Stimulated activated naive B cell treated with anti-CD40 and anti-IgM and Interleukin-4, amounts not matched to agents 10 μg/mL and 1 μg/mL and 100 μg/mL, for 72 hours (primary cell): ENCODE data around the gene TAS1R3.
"Not testable (repeated sequence)": the region's sequence is repeated elsewhere in the genome, so short reads cannot be mapped to it uniquely, and the experiment has no call there.

ENCODE experiments used
- ATAC-seq, 2 donors: fragments of 150-1000 bp; cut with Tn5 transposase; replicated peaks; 2 replicates each; pipeline ENCODE4 v1.10.0; 2021; ENCODE audit warnings: moderate library complexity in 1 of 2
- DNase-seq: peaks from one replicate; pipeline ENCODE4 v3.0.0; 2021
- H3K27ac Mint-ChIP-seq: one replicate; pipeline ENCODE4 v1.8.0; 2022; ENCODE audit warnings: mild to moderate bottlenecking, mixed read lengths
- H3K27me3 Mint-ChIP-seq, 2 donors: one replicate each; pipeline ENCODE4 v1.8.0; 2022; ENCODE audit warnings: mixed read lengths in 2 of 2
- H3K36me3 Mint-ChIP-seq, 2 donors: one replicate each; pipeline ENCODE4 v1.8.0; 2022; ENCODE audit warnings: mixed read lengths in 2 of 2, mild to moderate bottlenecking in 1 of 2
- H3K4me1 Mint-ChIP-seq, 2 donors: one replicate each; pipeline ENCODE4 v1.8.0; 2022; ENCODE audit warnings: mixed read lengths in 2 of 2, mild to moderate bottlenecking in 1 of 2
- H3K4me3 Mint-ChIP-seq, 2 donors: one replicate each; pipeline ENCODE4 v1.8.0; 2022; ENCODE audit warnings: mild to moderate bottlenecking in 2 of 2, mixed read lengths in 2 of 2, moderate library complexity in 1 of 2
- H3K9me3 Mint-ChIP-seq, 2 donors: one replicate each; pipeline ENCODE4 v1.8.0; 2022; ENCODE audit warnings: mixed read lengths in 2 of 2, mild to moderate bottlenecking in 1 of 2

Gene TAS1R3

DNA sequence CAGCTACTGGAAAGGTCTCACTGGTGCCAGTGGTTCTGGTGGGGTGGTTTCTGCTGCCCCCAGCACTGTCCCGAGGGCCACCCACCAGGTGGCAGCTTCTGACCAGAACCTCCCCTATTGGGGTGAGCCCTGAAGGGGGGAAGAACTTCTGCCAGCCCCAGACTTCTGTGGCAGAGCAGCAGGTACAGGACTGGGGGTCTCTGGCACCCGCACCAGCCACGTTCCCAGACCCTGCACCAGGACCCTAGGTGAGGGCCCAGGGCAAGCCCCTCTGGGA is 21.0 kb upstream of the TAS1R3 start:
- H3K36me3 Mint-ChIP-seq: peaks cover 12 to 21% of the 10 kb centered on the region in 2 donors
- ATAC-seq (no peak), DNase-seq (no peak)
- peak overlapping the region; percentile 31 for H3K27ac Mint-ChIP-seq
- peak overlapping the region; percentile 85 to 89 for H3K4me3 Mint-ChIP-seq
- no peaks in the 10 kb centered on the region for H3K9me3 Mint-ChIP-seq
- no peaks in the 10 kb centered on the region for H3K27me3 Mint-ChIP-seq
- H3K4me1 Mint-ChIP-seq: peaks cover 24 to 38% of the 10 kb centered on the region in 2 donors

DNA sequence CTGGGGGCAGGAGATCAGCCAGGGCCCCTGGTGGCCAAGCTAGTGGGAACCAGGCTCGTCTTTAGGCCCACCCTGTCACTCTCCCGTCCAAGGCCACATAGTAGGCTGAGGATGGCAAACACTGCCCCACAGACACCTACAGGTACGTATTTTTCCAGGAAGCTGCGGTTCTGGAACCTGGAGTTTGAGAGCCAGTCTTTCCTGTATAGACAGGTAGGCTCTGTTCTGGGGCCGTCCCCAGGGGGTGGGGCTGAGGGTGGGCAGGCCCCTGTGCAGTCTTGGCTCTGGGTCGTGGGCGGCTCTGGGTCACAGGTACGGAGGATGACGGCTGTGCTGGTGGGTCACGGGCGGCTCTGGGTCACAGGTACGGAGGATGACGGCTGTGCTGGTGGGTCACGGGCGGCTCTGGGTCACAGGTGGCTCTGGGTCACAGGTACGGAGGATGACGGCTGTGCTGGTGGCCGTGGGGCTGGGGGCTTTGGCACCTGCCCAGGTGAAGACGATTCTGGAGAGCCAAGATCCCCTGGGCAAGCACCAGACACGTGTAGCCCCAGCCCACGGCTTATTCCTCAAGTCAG is 20.5 kb upstream of the TAS1R3 start:
- DNase-seq (no peak), ATAC-seq (no peak)
- Mint-ChIP-seq H3K27me3 (no peaks in the 10 kb centered on the region), H3K4me1 (peaks cover 23 to 32% of the 10 kb centered on the region in 2 donors), H3K36me3 (peaks cover 14 to 22% of the 10 kb centered on the region in 2 donors), H3K27ac (no peak overlapping the region), H3K4me3 (peak overlapping the region; percentile 13 to 89), H3K9me3 (no peaks in the 10 kb centered on the region)

- H3K4me1 Mint-ChIP-seq: peaks cover 16 to 24% of the 10 kb centered on the region in 2 donors
These were observed 19.7 kb upstream of the TAS1R3 start for GRCh38 chr1:1311107-1312104.

DNA sequence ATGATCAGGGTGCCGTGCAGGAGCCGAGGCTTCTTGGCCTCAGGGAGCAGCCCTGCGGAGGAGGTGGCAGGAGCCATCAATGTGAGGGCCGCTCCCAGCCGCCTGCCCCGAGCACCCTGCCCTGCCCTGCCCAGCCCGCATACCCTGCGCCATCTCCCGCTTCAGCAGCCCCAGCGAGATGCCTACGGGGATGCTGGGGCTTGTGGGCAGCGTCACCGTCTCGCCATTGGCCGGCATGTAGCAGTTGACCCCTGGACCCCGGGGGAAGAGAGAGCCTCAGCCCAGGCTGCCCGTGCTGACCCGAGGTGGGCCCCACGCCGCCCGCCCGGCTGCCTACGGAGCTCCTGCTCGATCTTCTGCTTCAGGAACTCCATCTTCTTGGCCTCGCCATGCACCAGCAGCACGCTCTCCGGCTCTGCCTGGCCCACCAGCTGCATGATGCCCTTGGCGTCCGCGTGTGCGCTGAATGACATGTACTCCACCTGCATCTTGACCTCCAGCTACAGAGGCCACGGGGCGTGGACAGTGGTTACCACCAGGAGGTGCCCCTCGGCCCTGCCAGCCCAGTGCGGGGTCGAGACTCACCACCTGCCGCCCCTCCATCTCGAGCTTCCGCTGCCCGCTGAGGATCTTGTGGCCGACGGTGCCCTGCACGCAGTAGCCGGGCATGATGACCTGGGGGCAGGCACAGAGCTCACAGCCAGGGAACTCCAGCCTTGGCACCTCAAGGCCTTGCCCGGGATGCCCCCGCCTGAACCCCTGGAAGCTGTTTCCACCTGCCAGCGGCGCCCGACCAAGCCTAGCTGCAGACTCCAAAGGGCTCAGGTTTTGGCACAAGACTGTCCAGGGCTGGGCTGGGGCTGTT is 18.4 kb upstream of the TAS1R3 start:
- no peaks in the 10 kb centered on the region for H3K9me3 Mint-ChIP-seq
- no peak overlapping the region for H3K27ac Mint-ChIP-seq
- H3K4me3 Mint-ChIP-seq: no peak overlapping the region
- no peak for ATAC-seq
- H3K36me3 Mint-ChIP-seq: peaks cover 23 to 32% of the 10 kb centered on the region in 2 donors
- no peak for DNase-seq
- peaks cover 7 to 14% of the 10 kb centered on the region in 2 donors for H3K4me1 Mint-ChIP-seq
- H3K27me3 Mint-ChIP-seq: no peaks in the 10 kb centered on the region

More at GRCh38 chr1:1311107-1312104, 19.7 kb upstream of the TAS1R3 start:
- no peaks in the 10 kb centered on the region for H3K9me3 Mint-ChIP-seq
- ATAC-seq: no peak
- peak overlapping the region; percentile 47 for H3K27ac Mint-ChIP-seq
- DNase-seq: no peak
- no peak overlapping the region for H3K4me3 Mint-ChIP-seq
- peaks cover 18 to 28% of the 10 kb centered on the region in 2 donors for H3K36me3 Mint-ChIP-seq
- no peaks in the 10 kb centered on the region for H3K27me3 Mint-ChIP-seq

- no peak overlapping the region for H3K4me3 Mint-ChIP-seq
- H3K27ac Mint-ChIP-seq: peak overlapping the region; percentile 44
- no peak for ATAC-seq
These were observed 17.4 kb upstream of the TAS1R3 start for GRCh38 chr1:1313500-1314236.

DNA sequence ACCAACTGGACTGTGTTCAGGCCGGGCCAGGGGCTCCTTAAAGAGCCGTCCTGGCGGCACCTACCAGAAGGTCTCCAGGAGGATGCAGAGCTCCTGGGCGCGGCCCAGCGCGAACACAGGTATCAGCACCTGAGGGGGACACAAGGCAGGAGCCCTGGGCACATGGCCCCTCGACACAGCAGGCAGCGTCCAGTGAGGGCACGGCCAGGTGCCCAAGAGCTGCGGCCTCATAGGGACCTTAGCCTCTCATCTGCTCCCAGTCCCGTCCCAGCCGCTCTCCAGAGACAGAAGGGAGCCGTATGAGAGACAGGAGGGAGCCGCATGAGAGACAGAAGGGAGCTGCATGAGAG is 16.9 kb upstream of the TAS1R3 start:
- DNase-seq (no peak), ATAC-seq (no peak)
- no peaks in the 10 kb centered on the region for H3K9me3 Mint-ChIP-seq
- H3K4me3 Mint-ChIP-seq: no peak overlapping the region
- H3K27me3 Mint-ChIP-seq: no peaks in the 10 kb centered on the region
- peaks cover 24 to 39% of the 10 kb centered on the region in 2 donors for H3K36me3 Mint-ChIP-seq
- no peak overlapping the region for H3K27ac Mint-ChIP-seq
- peaks cover 7 to 22% of the 10 kb centered on the region in 2 donors for H3K4me1 Mint-ChIP-seq

More at GRCh38 chr1:1313500-1314236, 17.4 kb upstream of the TAS1R3 start:
- no peak for DNase-seq
- Mint-ChIP-seq H3K4me1 (peaks cover 7 to 16% of the 10 kb centered on the region in 2 donors), H3K27me3 (no peaks in the 10 kb centered on the region), H3K36me3 (peaks cover 23 to 36% of the 10 kb centered on the region in 2 donors), H3K9me3 (no peaks in the 10 kb centered on the region)

DNA sequence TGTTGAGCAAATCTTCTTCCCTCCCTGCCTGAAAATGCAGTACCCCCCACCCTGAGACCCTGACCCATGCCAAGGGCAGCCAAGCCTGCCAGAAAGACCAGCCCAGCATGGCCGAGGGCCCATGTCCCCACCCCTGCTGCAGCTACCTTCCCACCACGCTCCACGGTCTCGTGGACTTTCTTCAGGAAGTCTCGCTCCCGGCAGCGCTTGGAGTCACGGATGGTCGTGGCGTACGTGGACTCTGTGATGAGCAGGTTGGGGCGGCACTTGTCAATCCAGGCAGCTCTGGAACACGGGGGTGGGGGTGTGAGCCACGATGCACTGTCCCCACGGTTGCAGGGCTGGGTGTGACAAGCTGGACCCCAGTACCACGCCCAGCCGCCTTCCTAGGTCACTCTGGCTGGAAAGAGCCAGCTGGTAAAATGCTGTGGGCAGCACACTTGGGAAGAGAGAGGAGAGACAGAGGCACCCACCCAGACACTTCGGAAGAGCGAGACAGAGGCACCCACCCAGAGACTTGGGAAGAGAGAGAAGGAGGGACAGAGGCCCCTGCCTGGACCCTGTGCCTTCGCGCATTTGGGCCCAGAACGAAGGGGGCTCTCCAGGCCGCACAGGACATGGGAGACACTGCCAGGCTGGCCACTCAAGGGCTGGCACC is 16.3 kb upstream of the TAS1R3 start:
- Mint-ChIP-seq H3K27ac (peak overlapping the region; percentile 11), H3K4me3 (no peak overlapping the region), H3K4me1 (peaks cover 7 to 23% of the 10 kb centered on the region in 2 donors), H3K27me3 (no peaks in the 10 kb centered on the region), H3K36me3 (peaks cover 24 to 44% of the 10 kb centered on the region in 2 donors), H3K9me3 (no peaks in the 10 kb centered on the region)
- no peak for DNase-seq
- no peak for ATAC-seq

- ATAC-seq: no peak
- Mint-ChIP-seq H3K36me3 (peaks cover 24 to 49% of the 10 kb centered on the region in 2 donors), H3K27ac (no peak overlapping the region), H3K4me1 (peaks cover 4 to 24% of the 10 kb centered on the region in 2 donors), H3K9me3 (no peaks in the 10 kb centered on the region), H3K4me3 (no peak overlapping the region), H3K27me3 (no peaks in the 10 kb centered on the region)
- no peak for DNase-seq
These were observed 15.6 kb upstream of the TAS1R3 start for GRCh38 chr1:1315435-1315954.

DNA sequence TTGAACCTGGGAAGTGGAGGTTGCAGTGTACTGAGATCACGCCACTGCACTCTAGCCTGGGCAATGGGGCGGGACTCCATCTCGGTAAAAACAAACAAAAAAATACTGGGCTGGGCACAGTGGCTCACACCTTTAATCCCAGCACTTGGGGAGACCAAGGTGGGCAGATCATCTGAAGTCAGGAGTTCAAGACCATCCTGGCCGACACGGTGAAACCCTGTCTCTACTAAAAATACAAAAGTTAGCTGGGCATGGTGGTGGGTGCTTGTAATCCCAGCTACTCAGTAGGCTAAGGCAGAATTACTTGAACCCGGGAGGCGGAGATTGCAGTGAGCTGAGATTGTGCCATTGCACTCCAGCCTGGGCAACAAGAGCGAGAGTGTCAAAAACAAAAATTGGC is 14.9 kb upstream of the TAS1R3 start:
- not testable (repeated sequence) for H3K27me3 Mint-ChIP-seq, ATAC-seq, H3K4me3 Mint-ChIP-seq, DNase-seq, H3K9me3 Mint-ChIP-seq, H3K27ac Mint-ChIP-seq
- H3K36me3 Mint-ChIP-seq: peaks cover 24 to 45% of the 10 kb centered on the region in 2 donors
- H3K4me1 Mint-ChIP-seq: peaks cover 3 to 27% of the 10 kb centered on the region in 2 donors

GRCh38 chr1:1317420-1317819 is 13.7 kb upstream of the TAS1R3 start:
- Mint-ChIP-seq H3K27me3 (no peaks in the 10 kb centered on the region), H3K4me3 (no peak overlapping the region), H3K4me1 (peaks cover 7 to 31% of the 10 kb centered on the region in 2 donors), H3K36me3 (peaks cover 24 to 50% of the 10 kb centered on the region in 2 donors), H3K9me3 (no peaks in the 10 kb centered on the region), H3K27ac (no peak overlapping the region)
- ATAC-seq: no peak
- DNase-seq: no peak

DNA sequence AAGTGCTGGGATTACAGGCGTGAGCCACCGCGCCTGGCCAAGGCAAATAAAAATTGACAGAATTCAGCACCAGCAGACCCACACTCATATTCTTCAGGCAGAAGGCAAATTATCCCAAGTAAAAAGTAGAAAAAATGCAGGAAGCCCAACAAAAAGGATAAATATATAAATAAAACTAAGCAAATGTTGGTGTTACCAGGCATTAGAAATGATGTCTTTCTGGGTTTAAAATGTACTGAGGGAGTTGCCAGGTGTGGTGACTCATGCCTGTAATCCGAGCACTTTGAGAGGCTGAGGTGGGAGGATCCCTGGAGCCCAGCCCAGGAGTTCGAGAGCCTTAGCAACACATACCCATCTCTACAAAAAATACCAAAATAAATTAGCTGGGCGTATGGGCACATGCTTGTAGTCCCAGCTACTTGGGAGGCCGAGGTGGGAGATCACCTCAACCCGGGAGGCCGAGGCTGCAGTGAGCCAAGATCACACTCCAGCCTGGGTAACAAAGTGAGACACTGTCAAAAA is 12.9 kb upstream of the TAS1R3 start:
- ATAC-seq (no peak), DNase-seq (no peak)
- no peaks in the 10 kb centered on the region for H3K9me3 Mint-ChIP-seq
- no peak overlapping the region for H3K27ac Mint-ChIP-seq
- peaks cover 10 to 38% of the 10 kb centered on the region in 2 donors for H3K4me1 Mint-ChIP-seq
- no peak overlapping the region for H3K4me3 Mint-ChIP-seq
- no peaks in the 10 kb centered on the region for H3K27me3 Mint-ChIP-seq
- peaks cover 21 to 50% of the 10 kb centered on the region in 2 donors for H3K36me3 Mint-ChIP-seq

GRCh38 chr1:1318777-1319645 is 12.1 kb upstream of the TAS1R3 start:
- Mint-ChIP-seq H3K27ac (peak overlapping the region; percentile 69), H3K4me1 (peaks cover 13 to 45% of the 10 kb centered on the region in 2 donors), H3K4me3 (no peak overlapping the region), H3K27me3 (no peaks in the 10 kb centered on the region), H3K9me3 (no peaks in the 10 kb centered on the region), H3K36me3 (peaks cover 15 to 48% of the 10 kb centered on the region in 2 donors)
- ATAC-seq (no peak), DNase-seq (no peak)
